GM12878 (cell line): ENCODE measurements around the gene IL36G.

Experiments
- EED ChIP-seq: sonication (generic); IDR thresholded peaks from 2 replicates; pipeline ENCODE4 v1.6.1; 2016; ENCODE audit warnings: antibody characterized with exemption, low read depth
- EZH2 ChIP-seq: IDR thresholded peaks from 2 replicates; pipeline ENCODE4 v1.6.1; 2012; ENCODE audit warnings: low read depth, mild to moderate bottlenecking, control low read depth, inconsistent platforms, low read length, borderline replicate concordance; ENCODE audit not compliant: control insufficient read depth
- MEF2A ChIP-seq: IDR thresholded peaks from 2 replicates; pipeline ENCODE4 v1.6.1; 2011; ENCODE audit warnings: low read depth, mild to moderate bottlenecking, low read length, moderate library complexity; ENCODE audit not compliant: insufficient read depth
- POLR2A ChIP-seq: IDR thresholded peaks from 2 replicates; pipeline ENCODE4 v1.6.1; 2011; ENCODE audit warnings: low read depth, mild to moderate bottlenecking, low read length
- TF ChIP-seq, protein P1 (sequence below), 3 experiments: IDR thresholded peaks in 2 of 3; conservative IDR thresholded peaks in 1 of 3; 2 replicates each; pipeline ENCODE4 v1.5.1; 2011; ENCODE audit warnings: low read depth in 3 of 3, low read length in 3 of 3, mild to moderate bottlenecking in 3 of 3, control low read depth in 2 of 3, moderate library complexity in 2 of 3, inconsistent platforms in 1 of 3, mixed read lengths in 1 of 3; ENCODE audit not compliant: control insufficient read depth in 2 of 3, insufficient read depth in 1 of 3; ENCODE audit errors: extremely low read depth in 1 of 3
- TF ChIP-seq, protein P2 (sequence below): fragments of 450-650 bp; IDR thresholded peaks from 2 replicates; pipeline ENCODE4 v1.6.1; 2014; ENCODE audit warnings: mild to moderate bottlenecking

GRCh38 chr2:112946086-112946485 is 31.7 kb upstream of the IL36G start:
- TF ChIP-seq, protein P1, sequence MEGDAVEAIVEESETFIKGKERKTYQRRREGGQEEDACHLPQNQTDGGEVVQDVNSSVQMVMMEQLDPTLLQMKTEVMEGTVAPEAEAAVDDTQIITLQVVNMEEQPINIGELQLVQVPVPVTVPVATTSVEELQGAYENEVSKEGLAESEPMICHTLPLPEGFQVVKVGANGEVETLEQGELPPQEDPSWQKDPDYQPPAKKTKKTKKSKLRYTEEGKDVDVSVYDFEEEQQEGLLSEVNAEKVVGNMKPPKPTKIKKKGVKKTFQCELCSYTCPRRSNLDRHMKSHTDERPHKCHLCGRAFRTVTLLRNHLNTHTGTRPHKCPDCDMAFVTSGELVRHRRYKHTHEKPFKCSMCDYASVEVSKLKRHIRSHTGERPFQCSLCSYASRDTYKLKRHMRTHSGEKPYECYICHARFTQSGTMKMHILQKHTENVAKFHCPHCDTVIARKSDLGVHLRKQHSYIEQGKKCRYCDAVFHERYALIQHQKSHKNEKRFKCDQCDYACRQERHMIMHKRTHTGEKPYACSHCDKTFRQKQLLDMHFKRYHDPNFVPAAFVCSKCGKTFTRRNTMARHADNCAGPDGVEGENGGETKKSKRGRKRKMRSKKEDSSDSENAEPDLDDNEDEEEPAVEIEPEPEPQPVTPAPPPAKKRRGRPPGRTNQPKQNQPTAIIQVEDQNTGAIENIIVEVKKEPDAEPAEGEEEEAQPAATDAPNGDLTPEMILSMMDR (IDR thresholded peaks at IDR 0.05 in 2 of 3, conservative IDR thresholded peaks at IDR 0.05 in 1 of 3; ENCODE audit: control insufficient read depth in 2 of 3, extremely low read depth in 1 of 3, insufficient read depth in 1 of 3, low read depth in 3 of 3, low read length in 3 of 3) = no peak
- TF ChIP-seq POLR2A = no peak
- TF ChIP-seq EED = no peak
- TF ChIP-seq, protein P2, sequence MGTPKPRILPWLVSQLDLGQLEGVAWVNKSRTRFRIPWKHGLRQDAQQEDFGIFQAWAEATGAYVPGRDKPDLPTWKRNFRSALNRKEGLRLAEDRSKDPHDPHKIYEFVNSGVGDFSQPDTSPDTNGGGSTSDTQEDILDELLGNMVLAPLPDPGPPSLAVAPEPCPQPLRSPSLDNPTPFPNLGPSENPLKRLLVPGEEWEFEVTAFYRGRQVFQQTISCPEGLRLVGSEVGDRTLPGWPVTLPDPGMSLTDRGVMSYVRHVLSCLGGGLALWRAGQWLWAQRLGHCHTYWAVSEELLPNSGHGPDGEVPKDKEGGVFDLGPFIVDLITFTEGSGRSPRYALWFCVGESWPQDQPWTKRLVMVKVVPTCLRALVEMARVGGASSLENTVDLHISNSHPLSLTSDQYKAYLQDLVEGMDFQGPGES = no peak
- no peak for TF ChIP-seq MEF2A
- no peak for TF ChIP-seq EZH2
